Liver (tissue), 9 donors: ENCODE measurements around the gene PMM1. TPM values are rescaled to one million over a fixed set of nuclear protein-coding genes. Genes with fewer than 3 reads are reported as not detected.
A peak's percentile ranks its signal among the peaks of the same experiment; 100 is the strongest.

ENCODE experiments used
- DNase-seq: peaks from one replicate; pipeline ENCODE4 v3.0.0-alpha.2; 2017; ENCODE audit warnings: low spot score
- H3K27ac ChIP-seq, 2 donors: one replicate each; pipeline ENCODE4 v1.7.0; 2013; ENCODE audit warnings: inconsistent platforms in 2 of 2, low read length in 2 of 2, control low read depth in 1 of 2, low read depth in 1 of 2, mild to moderate bottlenecking in 1 of 2
- H3K27me3 ChIP-seq, 4 donors: one replicate each; pipeline versions ENCODE4 v1.6.1 to v1.7.0; 2013; ENCODE audit warnings: low read length in 3 of 4, inconsistent platforms in 1 of 4, mild to moderate bottlenecking in 1 of 4, moderate library complexity in 1 of 4; ENCODE audit not compliant: control insufficient read depth in 4 of 4, insufficient read depth in 4 of 4
- H3K36me3 ChIP-seq, 4 donors: one replicate each; pipeline versions ENCODE4 v1.6.1 to v1.7.0; 2013; ENCODE audit warnings: low read length in 3 of 4, mild to moderate bottlenecking in 3 of 4, low read depth in 1 of 4, moderate library complexity in 1 of 4; ENCODE audit not compliant: control insufficient read depth in 4 of 4, insufficient read depth in 3 of 4
- H3K4me1 ChIP-seq, 4 donors: one replicate each; pipeline versions ENCODE4 v1.6.1 to v1.7.0; 2013; ENCODE audit warnings: low read length in 3 of 4, mild to moderate bottlenecking in 3 of 4, moderate library complexity in 1 of 4; ENCODE audit not compliant: control insufficient read depth in 4 of 4, insufficient read depth in 4 of 4
- H3K4me3 ChIP-seq, 3 donors: one replicate each; pipeline versions ENCODE4 v1.6.1 to v1.7.0; 2013; ENCODE audit warnings: low read length in 3 of 3, control low read depth in 1 of 3, low read depth in 1 of 3, mild to moderate bottlenecking in 1 of 3
- H3K9ac ChIP-seq, 2 donors: one replicate each; pipeline ENCODE4 v1.7.0; 2013; ENCODE audit warnings: low read length in 2 of 2, mild to moderate bottlenecking in 2 of 2, moderate library complexity in 2 of 2, control low read depth in 1 of 2, low read depth in 1 of 2
- H3K9me3 ChIP-seq, 4 donors: one replicate each; pipeline versions ENCODE4 v1.6.1 to v1.7.0; 2013; ENCODE audit warnings: low read length in 3 of 4; ENCODE audit not compliant: control insufficient read depth in 4 of 4
- GABPA ChIP-seq, 2 donors: IDR thresholded peaks in 1 of 2; conservative IDR thresholded peaks in 1 of 2; 2 replicates each; pipeline ENCODE4 v1.6.1; 2016; ENCODE audit warnings: antibody characterized with exemption in 2 of 2, mild to moderate bottlenecking in 1 of 2, moderate library complexity in 1 of 2
- HNF4A ChIP-seq, 2 donors: conservative IDR thresholded peaks; 2 replicates each; pipeline ENCODE4 v1.6.1; 2016; ENCODE audit warnings: antibody characterized with exemption in 2 of 2, mild to moderate bottlenecking in 2 of 2
- HNF4G ChIP-seq: IDR thresholded peaks from 2 replicates; pipeline ENCODE4 v1.6.1; 2016; ENCODE audit warnings: antibody characterized with exemption
- JUND ChIP-seq, 2 donors: IDR thresholded peaks; 2 replicates each; pipeline ENCODE4 v1.6.1; 2016; ENCODE audit warnings: antibody characterized with exemption in 2 of 2
- NR2F2 ChIP-seq: IDR thresholded peaks from 2 replicates; pipeline ENCODE4 v1.6.1; 2016; ENCODE audit warnings: antibody characterized with exemption
- RXRA ChIP-seq, 2 donors: IDR thresholded peaks; 2 replicates each; pipeline ENCODE4 v1.6.1; 2017 to 2018; ENCODE audit warnings: antibody characterized with exemption in 2 of 2, mild to moderate bottlenecking in 1 of 2
- SP1 ChIP-seq: IDR thresholded peaks from 2 replicates; pipeline ENCODE4 v1.6.1; 2018; ENCODE audit warnings: antibody characterized with exemption, mild to moderate bottlenecking
- WGBS: extraction: QIAGEN DNeasy Blood & Tissue Kit; methylation state at CpG from one replicate; pipeline ENCODE4 v1.1.7; 2013; 5-methylcytosine and 5-hydroxymethylcytosine counted together
- polyA plus RNA-seq, 2 donors: library from polyadenylated mRNA; stranded (reverse) in 1 of 2; unstranded in 1 of 2; fragments of 200-250 nt in 1 of 2; fragments of >200 nt in 1 of 2; fragmentation: Nextera tagmentation in 1 of 2; extraction: Ambion mirVana in 1 of 2; gene quantifications; one replicate each; pipeline versions ENCODE4 v1.2.1 to v1.2.3, GENCODE V29; 2013 to 2015
- total RNA-seq, 2 donors: library from RNA; depleted of rRNA; stranded (reverse); fragments of >200 nt; gene quantifications; one replicate each; pipeline ENCODE4 v1.2.3, GENCODE V29; 2014
- TF ChIP-seq, protein P1 (sequence below): IDR thresholded peaks from 2 replicates; pipeline ENCODE4 v1.6.1; 2016; ENCODE audit warnings: antibody characterized with exemption, mild to moderate bottlenecking
- TF ChIP-seq, protein P2 (sequence below): IDR thresholded peaks from 2 replicates; pipeline ENCODE4 v1.6.1; 2016; ENCODE audit warnings: antibody characterized with exemption
- TF ChIP-seq, protein P3 (sequence below): fragments of 150-350 bp; IDR thresholded peaks from 2 replicates; pipeline ENCODE4 v1.5.1; 2017; ENCODE audit warnings: improper control_type of control experiment, low read depth, low read length; ENCODE audit not compliant: missing input control
- donor health status: healthy.
- donor health status: healthy.
- donor health status: healthy.
- donor health status: healthy.
- donor health status: healthy.

Gene PMM1
- total and polyA plus RNA-seq, 4 donors, result 24.9 to 50.2 (median 32.6) TPM

DNA sequence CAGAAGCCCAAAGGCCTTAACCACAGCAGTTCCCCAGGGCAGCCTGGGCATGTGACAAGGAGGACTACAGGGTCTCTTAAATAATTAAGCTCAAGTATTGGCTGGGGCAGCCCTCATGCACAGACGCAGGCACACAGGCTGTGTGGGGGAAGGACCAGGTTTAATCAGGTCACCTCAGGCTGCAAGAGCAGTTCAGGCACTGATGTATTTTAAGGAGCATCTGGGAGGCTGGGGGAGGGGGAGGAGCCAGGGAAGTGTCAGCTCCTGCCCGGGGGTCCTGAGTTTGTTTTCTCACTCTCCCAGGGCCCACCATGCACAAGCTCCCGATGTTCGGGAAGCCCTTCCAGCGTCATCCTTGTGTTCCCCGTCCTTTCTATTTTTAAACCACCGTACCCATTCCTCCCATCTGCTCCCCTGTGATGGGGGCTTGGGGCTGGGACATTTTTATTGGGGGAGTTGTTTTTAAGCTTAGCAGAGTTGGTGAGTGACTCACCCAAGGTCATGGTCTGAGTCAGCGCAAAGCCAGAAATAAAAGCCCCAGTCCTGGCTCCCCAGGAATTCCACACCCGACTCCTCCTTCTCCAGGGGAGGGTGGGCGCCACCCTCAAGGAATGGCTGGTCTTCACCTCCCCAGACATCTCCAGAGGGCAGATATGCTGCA is 26.5 kb downstream of the PMM1 start:
- H3K4me1 ChIP-seq, result no peaks in the 10 kb centered on the region
- H3K4me3 ChIP-seq, result no peak overlapping the region
- TF ChIP-seq, protein P1, sequence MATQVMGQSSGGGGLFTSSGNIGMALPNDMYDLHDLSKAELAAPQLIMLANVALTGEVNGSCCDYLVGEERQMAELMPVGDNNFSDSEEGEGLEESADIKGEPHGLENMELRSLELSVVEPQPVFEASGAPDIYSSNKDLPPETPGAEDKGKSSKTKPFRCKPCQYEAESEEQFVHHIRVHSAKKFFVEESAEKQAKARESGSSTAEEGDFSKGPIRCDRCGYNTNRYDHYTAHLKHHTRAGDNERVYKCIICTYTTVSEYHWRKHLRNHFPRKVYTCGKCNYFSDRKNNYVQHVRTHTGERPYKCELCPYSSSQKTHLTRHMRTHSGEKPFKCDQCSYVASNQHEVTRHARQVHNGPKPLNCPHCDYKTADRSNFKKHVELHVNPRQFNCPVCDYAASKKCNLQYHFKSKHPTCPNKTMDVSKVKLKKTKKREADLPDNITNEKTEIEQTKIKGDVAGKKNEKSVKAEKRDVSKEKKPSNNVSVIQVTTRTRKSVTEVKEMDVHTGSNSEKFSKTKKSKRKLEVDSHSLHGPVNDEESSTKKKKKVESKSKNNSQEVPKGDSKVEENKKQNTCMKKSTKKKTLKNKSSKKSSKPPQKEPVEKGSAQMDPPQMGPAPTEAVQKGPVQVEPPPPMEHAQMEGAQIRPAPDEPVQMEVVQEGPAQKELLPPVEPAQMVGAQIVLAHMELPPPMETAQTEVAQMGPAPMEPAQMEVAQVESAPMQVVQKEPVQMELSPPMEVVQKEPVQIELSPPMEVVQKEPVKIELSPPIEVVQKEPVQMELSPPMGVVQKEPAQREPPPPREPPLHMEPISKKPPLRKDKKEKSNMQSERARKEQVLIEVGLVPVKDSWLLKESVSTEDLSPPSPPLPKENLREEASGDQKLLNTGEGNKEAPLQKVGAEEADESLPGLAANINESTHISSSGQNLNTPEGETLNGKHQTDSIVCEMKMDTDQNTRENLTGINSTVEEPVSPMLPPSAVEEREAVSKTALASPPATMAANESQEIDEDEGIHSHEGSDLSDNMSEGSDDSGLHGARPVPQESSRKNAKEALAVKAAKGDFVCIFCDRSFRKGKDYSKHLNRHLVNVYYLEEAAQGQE, result no peak
- TF ChIP-seq HNF4G (no peak), JUND (IDR thresholded peaks at IDR 0.05) (no peak)
- TF ChIP-seq, protein P2, sequence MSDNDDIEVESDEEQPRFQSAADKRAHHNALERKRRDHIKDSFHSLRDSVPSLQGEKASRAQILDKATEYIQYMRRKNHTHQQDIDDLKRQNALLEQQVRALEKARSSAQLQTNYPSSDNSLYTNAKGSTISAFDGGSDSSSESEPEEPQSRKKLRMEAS, result no peak
- H3K27ac ChIP-seq, result no peak overlapping the region
- no peak for DNase-seq
- H3K9ac ChIP-seq, result no peak overlapping the region
- no peaks in the 10 kb centered on the region for H3K9me3 ChIP-seq
- 76% methylated on average over 10 of the region's 10 CpGs for WGBS
- H3K36me3 ChIP-seq, result no peaks in the 10 kb centered on the region
- H3K27me3 ChIP-seq, result no peaks in the 10 kb centered on the region

DNA sequence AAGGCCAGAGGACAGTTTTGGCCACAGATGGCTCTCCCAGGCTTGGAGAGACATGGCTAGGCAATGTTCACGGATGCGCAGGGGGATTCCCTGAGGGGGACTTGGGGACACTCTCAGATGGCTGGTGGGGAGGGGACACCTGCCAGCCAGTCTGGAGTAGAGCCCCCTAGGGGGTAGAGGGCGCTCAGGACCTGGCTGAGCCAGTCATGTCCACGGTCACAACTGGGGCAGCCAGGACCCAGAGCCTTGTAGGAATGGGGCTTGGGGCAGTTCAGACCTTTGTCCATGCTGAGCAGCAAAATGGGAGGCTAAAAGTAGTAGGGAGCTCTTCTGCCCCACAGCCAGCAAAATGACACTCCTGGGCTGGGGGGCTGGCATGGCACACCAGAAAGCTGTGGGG is 27.2 kb downstream of the PMM1 start:
- no peak overlapping the region for H3K27ac ChIP-seq
- WGBS, result 90% methylated on average over 4 of the region's 4 CpGs
- H3K4me3 ChIP-seq, result no peak overlapping the region
- DNase-seq, result no peak
- H3K9ac ChIP-seq, result no peak overlapping the region
- no peak for TF ChIP-seq RXRA (IDR thresholded peaks at IDR 0.05)
- no peak for TF ChIP-seq NR2F2
- TF ChIP-seq HNF4G, result no peak
- TF ChIP-seq, protein P3, sequence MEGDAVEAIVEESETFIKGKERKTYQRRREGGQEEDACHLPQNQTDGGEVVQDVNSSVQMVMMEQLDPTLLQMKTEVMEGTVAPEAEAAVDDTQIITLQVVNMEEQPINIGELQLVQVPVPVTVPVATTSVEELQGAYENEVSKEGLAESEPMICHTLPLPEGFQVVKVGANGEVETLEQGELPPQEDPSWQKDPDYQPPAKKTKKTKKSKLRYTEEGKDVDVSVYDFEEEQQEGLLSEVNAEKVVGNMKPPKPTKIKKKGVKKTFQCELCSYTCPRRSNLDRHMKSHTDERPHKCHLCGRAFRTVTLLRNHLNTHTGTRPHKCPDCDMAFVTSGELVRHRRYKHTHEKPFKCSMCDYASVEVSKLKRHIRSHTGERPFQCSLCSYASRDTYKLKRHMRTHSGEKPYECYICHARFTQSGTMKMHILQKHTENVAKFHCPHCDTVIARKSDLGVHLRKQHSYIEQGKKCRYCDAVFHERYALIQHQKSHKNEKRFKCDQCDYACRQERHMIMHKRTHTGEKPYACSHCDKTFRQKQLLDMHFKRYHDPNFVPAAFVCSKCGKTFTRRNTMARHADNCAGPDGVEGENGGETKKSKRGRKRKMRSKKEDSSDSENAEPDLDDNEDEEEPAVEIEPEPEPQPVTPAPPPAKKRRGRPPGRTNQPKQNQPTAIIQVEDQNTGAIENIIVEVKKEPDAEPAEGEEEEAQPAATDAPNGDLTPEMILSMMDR, result no peak
- no peak for TF ChIP-seq SP1
- TF ChIP-seq, protein P2, result no peak
- H3K9me3 ChIP-seq, result no peaks in the 10 kb centered on the region
- H3K4me1 ChIP-seq, result peaks cover 0 to 6% (median 3%) of the 10 kb centered on the region in 4 donors
- no peaks in the 10 kb centered on the region for H3K27me3 ChIP-seq
- H3K36me3 ChIP-seq, result no peaks in the 10 kb centered on the region

DNA sequence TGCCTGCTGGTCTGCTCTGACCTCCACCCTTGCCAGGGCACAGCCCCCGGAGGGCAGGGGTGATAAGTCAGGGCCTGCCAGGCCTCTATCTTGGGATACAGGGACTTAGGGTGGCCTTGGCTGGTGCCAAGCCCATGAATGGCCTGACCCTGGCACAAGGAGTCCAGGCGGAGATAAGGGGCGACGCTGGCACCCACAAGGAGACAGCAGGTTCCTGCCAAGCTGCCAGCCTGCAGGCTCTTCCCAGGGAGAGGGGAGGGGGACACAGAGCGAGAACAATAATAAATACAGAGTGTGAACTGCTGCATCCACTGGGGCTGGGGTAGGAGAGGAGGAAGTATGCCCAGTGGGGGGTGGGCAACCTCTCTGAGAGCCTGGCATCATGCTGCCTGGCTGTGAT is 27.9 kb downstream of the PMM1 start:
- 74% methylated on average over 5 of the region's 5 CpGs for WGBS
- TF ChIP-seq NR2F2 (no peak), HNF4A (conservative IDR thresholded peaks at IDR 0.05) (no peak), GABPA (IDR thresholded peaks at IDR 0.05 in 1 of 2, conservative IDR thresholded peaks at IDR 0.05 in 1 of 2) (no peak)
- H3K36me3 ChIP-seq, result no peaks in the 10 kb centered on the region
- H3K4me3 ChIP-seq, result peak overlapping the region in 1 of 3 donors; percentile 43
- H3K4me1 ChIP-seq, result peaks cover 0 to 7% (median 4%) of the 10 kb centered on the region in 4 donors
- H3K9me3 ChIP-seq, result no peaks in the 10 kb centered on the region
- no peaks in the 10 kb centered on the region for H3K27me3 ChIP-seq
- no peak overlapping the region for H3K9ac ChIP-seq
- no peak for DNase-seq
- no peak overlapping the region for H3K27ac ChIP-seq
